ENCODE measurements around the gene CHN2.

DNA sequence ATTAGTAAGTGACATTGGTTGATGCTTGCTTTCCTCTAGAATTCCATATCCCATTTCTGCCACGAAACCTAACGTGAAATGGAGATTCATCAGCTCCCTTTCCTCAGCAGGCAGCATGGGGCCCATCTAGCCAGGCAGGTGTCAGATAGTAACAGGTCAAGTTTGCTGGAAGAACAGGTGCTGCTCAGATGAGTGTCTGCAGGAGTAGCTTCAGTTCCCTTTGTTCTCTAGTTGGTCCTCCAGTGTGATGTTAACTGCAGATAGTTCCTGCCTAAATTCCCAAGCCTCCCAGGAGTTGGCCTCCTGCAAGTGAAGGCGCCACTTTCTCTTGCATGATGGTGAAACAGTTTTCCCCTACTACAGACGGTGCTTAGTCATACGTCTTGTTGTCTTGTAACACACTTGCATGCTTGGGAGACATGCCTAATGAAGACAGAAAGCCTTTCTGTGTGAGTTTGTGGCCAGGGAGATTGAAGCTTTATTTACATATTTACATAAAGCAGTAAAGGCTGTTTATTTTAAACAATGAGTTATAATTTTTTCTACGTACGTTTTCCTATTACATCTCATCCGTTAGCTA is 175.4 kb downstream of the CHN2 start:
- TF ChIP-seq, protein P1, sequence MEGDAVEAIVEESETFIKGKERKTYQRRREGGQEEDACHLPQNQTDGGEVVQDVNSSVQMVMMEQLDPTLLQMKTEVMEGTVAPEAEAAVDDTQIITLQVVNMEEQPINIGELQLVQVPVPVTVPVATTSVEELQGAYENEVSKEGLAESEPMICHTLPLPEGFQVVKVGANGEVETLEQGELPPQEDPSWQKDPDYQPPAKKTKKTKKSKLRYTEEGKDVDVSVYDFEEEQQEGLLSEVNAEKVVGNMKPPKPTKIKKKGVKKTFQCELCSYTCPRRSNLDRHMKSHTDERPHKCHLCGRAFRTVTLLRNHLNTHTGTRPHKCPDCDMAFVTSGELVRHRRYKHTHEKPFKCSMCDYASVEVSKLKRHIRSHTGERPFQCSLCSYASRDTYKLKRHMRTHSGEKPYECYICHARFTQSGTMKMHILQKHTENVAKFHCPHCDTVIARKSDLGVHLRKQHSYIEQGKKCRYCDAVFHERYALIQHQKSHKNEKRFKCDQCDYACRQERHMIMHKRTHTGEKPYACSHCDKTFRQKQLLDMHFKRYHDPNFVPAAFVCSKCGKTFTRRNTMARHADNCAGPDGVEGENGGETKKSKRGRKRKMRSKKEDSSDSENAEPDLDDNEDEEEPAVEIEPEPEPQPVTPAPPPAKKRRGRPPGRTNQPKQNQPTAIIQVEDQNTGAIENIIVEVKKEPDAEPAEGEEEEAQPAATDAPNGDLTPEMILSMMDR (conservative IDR thresholded peaks at IDR 0.05; ENCODE audit: low read depth, low read length): no peak
- TF ChIP-seq EZH2 (IDR thresholded peaks at IDR 0.05; ENCODE audit: borderline replicate concordance, low read depth, low read length, poor library complexity, severe bottlenecking): no peak

Measured in A673 (cell line).